ENCODE measurements around the gene THSD7A. TPM values are rescaled to one million over a fixed set of nuclear protein-coding genes. Genes with fewer than 3 reads are reported as not detected.

Gene THSD7A
- total RNA-seq, 1 experiment from 2014 or later: 0.68 TPM

DNA sequence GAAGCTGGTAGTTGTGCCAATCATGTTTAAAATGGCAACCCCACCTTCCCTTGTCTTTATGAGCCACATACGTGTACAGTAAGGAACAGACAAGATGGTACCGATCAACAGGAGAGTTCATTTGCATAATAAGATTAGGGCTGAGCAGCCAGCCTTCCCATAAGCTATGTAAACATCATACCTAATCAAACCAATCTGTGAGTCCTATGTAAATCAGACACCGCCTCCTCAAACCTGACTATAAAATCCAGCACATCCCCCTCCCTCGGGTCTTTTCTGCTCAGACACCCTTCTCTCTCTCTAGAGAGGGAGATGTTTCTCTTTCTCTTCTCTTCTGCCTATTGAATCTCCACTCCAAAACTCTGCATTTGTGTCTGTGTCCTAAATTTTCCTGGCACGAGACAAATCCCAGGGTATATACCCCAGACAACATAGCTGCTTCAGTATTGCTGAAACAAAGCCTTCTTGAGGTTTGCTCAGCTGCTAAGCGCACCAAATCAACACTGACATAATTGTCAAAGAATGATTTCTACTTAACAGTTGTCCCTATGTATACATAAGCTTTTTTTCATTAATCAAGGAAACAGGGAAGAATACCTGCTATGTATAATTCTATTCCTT lies 279.2 kb downstream of the THSD7A start (continued):
- TF ChIP-seq FOXK1 (CRISPR knock-in tag; IDR thresholded peaks at IDR 0.05) (no peak), ATF1 (CRISPR knock-in tag; IDR thresholded peaks at IDR 0.05) (no peak), NR1H2 (CRISPR knock-in tag; IDR thresholded peaks at IDR 0.05) (no peak)
- TF ChIP-seq, protein P1, sequence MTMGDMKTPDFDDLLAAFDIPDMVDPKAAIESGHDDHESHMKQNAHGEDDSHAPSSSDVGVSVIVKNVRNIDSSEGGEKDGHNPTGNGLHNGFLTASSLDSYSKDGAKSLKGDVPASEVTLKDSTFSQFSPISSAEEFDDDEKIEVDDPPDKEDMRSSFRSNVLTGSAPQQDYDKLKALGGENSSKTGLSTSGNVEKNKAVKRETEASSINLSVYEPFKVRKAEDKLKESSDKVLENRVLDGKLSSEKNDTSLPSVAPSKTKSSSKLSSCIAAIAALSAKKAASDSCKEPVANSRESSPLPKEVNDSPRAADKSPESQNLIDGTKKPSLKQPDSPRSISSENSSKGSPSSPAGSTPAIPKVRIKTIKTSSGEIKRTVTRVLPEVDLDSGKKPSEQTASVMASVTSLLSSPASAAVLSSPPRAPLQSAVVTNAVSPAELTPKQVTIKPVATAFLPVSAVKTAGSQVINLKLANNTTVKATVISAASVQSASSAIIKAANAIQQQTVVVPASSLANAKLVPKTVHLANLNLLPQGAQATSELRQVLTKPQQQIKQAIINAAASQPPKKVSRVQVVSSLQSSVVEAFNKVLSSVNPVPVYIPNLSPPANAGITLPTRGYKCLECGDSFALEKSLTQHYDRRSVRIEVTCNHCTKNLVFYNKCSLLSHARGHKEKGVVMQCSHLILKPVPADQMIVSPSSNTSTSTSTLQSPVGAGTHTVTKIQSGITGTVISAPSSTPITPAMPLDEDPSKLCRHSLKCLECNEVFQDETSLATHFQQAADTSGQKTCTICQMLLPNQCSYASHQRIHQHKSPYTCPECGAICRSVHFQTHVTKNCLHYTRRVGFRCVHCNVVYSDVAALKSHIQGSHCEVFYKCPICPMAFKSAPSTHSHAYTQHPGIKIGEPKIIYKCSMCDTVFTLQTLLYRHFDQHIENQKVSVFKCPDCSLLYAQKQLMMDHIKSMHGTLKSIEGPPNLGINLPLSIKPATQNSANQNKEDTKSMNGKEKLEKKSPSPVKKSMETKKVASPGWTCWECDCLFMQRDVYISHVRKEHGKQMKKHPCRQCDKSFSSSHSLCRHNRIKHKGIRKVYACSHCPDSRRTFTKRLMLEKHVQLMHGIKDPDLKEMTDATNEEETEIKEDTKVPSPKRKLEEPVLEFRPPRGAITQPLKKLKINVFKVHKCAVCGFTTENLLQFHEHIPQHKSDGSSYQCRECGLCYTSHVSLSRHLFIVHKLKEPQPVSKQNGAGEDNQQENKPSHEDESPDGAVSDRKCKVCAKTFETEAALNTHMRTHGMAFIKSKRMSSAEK (CRISPR knock-in tag; IDR thresholded peaks at IDR 0.05; ENCODE audit: borderline replicate concordance): no peak
- TF ChIP-seq, protein P2, sequence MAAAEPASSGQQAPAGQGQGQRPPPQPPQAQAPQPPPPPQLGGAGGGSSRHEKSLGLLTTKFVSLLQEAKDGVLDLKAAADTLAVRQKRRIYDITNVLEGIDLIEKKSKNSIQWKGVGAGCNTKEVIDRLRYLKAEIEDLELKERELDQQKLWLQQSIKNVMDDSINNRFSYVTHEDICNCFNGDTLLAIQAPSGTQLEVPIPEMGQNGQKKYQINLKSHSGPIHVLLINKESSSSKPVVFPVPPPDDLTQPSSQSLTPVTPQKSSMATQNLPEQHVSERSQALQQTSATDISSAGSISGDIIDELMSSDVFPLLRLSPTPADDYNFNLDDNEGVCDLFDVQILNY (CRISPR knock-in tag; IDR thresholded peaks at IDR 0.05): no peak
- TF ChIP-seq, protein P3, sequence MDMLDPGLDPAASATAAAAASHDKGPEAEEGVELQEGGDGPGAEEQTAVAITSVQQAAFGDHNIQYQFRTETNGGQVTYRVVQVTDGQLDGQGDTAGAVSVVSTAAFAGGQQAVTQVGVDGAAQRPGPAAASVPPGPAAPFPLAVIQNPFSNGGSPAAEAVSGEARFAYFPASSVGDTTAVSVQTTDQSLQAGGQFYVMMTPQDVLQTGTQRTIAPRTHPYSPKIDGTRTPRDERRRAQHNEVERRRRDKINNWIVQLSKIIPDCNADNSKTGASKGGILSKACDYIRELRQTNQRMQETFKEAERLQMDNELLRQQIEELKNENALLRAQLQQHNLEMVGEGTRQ (CRISPR knock-in tag; IDR thresholded peaks at IDR 0.05): no peak

DNA sequence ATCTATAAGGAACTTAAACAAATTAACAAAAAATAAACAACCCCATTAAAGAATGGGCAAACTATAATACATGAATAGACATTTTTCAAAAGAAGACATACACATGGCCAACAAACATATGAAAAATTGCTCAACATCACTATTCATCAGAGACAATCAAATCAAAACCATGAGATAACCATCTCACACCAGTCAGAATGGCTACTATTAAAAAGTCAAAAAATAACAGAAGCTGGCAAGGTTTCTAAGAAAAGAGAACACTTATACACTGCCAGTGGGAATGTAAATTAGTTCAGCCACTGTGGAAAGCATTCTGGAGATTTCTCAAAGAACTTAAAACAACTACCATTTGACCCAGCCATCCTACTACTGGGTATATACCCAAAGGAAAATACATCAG lies 280.5 kb downstream of the THSD7A start:
- Mint-ChIP-seq H3K36me3 (no peaks in the 10 kb centered on the region), H3K27me3 (ENCODE audit: low read depth) (no peaks in the 10 kb centered on the region), H3K9me3 (0 out of 2 replicates have a peak, but pooled peaks cover 6% of the 10 kb centered on the region), H3K4me1 (no peaks in the 10 kb centered on the region), H3K27ac (no peak overlapping the region), H3K4me3 (no peak overlapping the region)
- ChIA-PET CTCF (no interaction called here), POLR2A (no interaction called here)
- ATAC-seq (no peak), DNase-seq (ENCODE audit: low spot score) (no peak)
- TF ChIP-seq FOXP1 (CRISPR knock-in tag; IDR thresholded peaks at IDR 0.05; ENCODE audit: borderline replicate concordance) (no peak), MXD4 (CRISPR knock-in tag; IDR thresholded peaks at IDR 0.05; ENCODE audit: borderline replicate concordance) (no peak)
- TF ChIP-seq, protein P4, sequence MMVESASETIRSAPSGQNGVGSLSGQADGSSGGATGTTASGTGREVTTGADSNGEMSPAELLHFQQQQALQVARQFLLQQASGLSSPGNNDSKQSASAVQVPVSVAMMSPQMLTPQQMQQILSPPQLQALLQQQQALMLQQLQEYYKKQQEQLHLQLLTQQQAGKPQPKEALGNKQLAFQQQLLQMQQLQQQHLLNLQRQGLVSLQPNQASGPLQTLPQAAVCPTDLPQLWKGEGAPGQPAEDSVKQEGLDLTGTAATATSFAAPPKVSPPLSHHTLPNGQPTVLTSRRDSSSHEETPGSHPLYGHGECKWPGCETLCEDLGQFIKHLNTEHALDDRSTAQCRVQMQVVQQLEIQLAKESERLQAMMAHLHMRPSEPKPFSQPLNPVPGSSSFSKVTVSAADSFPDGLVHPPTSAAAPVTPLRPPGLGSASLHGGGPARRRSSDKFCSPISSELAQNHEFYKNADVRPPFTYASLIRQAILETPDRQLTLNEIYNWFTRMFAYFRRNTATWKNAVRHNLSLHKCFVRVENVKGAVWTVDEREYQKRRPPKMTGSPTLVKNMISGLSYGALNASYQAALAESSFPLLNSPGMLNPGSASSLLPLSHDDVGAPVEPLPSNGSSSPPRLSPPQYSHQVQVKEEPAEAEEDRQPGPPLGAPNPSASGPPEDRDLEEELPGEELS (CRISPR knock-in tag; IDR thresholded peaks at IDR 0.05): no peak

DNA sequence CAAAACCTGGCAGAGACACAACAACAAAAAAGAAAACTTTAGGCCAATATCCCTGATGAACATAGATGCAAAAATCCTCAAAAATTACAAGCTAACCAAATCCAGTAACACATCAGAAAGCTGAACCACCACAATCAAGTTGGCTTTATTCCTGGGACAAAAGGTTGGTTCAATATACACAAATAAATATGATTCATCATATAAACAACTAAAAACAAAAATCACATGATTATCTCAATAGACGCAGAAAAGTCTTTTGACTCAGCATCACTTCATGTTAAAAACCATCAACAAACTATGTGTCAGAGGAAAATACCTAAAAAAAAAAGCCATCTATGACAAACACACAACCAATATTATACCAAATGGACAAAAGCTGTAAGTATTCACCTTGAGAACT lies 283.5 kb downstream of the THSD7A start:
- H3K9me3 Mint-ChIP-seq: 0 out of 2 replicates have a peak, but pooled peaks cover 6% of the 10 kb centered on the region
- H3K27me3 Mint-ChIP-seq (ENCODE audit: low read depth): no peaks in the 10 kb centered on the region
- no peak for DNase-seq (ENCODE audit: low spot score)
- ChIA-PET POLR2A (no interaction called here), CTCF (no interaction called here)
- no peaks in the 10 kb centered on the region for H3K36me3 Mint-ChIP-seq
- no peak overlapping the region for H3K4me3 Mint-ChIP-seq
- no peak overlapping the region for H3K27ac Mint-ChIP-seq
- no peak for ATAC-seq
- no peaks in the 10 kb centered on the region for H3K4me1 Mint-ChIP-seq
- TF ChIP-seq, protein P5, sequence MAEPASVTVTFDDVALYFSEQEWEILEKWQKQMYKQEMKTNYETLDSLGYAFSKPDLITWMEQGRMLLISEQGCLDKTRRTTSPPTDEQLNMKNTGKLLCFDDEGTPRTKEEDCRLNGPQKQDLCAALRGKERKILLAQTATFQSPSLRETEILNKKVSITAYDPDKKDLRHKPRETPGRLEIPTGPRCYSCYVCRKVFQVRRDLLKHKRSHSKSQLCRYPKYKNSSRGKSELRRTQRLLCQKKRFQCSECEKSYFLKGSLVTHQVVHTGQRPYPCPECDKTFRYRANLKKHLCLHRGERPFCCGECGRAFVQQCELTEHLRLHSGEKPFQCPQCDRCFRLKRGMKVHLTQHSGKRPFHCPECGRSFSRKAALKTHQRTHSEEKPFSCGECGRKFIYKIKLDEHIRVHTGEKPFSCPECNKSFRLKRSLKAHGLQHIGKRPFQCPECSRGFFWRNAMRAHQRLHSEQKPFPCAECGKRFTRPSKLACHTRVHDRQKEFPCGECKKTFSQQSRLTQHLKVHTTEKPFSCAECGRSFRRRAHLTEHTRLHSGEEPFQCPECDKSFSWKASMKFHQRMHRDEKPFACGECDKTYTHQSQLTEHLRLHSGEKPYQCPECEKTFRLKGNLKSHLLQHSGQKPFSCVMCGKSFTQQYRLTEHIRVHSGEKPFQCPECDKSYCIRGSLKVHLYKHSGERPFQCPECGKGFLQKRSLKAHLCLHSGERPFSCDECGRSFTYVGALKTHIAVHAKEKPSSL (CRISPR knock-in tag; conservative IDR thresholded peaks at IDR 0.05): no peak
- TF ChIP-seq TEAD1 (CRISPR knock-in tag; IDR thresholded peaks at IDR 0.05): no peak
- no peak for TF ChIP-seq EMX1 (CRISPR knock-in tag; IDR thresholded peaks at IDR 0.05)
- no peak for TF ChIP-seq ELF4 (CRISPR knock-in tag; IDR thresholded peaks at IDR 0.05; ENCODE audit: low read depth)
- TF ChIP-seq ZNF121 (CRISPR knock-in tag; IDR thresholded peaks at IDR 0.05): no peak
- no peak for TF ChIP-seq ESRRA (CRISPR knock-in tag; IDR thresholded peaks at IDR 0.05; ENCODE audit: borderline replicate concordance)
- TF ChIP-seq, protein P6, sequence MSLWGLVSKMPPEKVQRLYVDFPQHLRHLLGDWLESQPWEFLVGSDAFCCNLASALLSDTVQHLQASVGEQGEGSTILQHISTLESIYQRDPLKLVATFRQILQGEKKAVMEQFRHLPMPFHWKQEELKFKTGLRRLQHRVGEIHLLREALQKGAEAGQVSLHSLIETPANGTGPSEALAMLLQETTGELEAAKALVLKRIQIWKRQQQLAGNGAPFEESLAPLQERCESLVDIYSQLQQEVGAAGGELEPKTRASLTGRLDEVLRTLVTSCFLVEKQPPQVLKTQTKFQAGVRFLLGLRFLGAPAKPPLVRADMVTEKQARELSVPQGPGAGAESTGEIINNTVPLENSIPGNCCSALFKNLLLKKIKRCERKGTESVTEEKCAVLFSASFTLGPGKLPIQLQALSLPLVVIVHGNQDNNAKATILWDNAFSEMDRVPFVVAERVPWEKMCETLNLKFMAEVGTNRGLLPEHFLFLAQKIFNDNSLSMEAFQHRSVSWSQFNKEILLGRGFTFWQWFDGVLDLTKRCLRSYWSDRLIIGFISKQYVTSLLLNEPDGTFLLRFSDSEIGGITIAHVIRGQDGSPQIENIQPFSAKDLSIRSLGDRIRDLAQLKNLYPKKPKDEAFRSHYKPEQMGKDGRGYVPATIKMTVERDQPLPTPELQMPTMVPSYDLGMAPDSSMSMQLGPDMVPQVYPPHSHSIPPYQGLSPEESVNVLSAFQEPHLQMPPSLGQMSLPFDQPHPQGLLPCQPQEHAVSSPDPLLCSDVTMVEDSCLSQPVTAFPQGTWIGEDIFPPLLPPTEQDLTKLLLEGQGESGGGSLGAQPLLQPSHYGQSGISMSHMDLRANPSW (CRISPR knock-in tag; conservative IDR thresholded peaks at IDR 0.05; ENCODE audit: low read depth): no peak
- TF ChIP-seq NR2C2 (CRISPR knock-in tag; IDR thresholded peaks at IDR 0.05): no peak
- TF ChIP-seq FOXP1 (CRISPR knock-in tag; IDR thresholded peaks at IDR 0.05; ENCODE audit: borderline replicate concordance): no peak
- TF ChIP-seq, protein P7, sequence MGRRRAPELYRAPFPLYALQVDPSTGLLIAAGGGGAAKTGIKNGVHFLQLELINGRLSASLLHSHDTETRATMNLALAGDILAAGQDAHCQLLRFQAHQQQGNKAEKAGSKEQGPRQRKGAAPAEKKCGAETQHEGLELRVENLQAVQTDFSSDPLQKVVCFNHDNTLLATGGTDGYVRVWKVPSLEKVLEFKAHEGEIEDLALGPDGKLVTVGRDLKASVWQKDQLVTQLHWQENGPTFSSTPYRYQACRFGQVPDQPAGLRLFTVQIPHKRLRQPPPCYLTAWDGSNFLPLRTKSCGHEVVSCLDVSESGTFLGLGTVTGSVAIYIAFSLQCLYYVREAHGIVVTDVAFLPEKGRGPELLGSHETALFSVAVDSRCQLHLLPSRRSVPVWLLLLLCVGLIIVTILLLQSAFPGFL (CRISPR knock-in tag; IDR thresholded peaks at IDR 0.05; ENCODE audit: borderline replicate concordance): no peak
- no peak for TF ChIP-seq RORB (CRISPR knock-in tag; IDR thresholded peaks at IDR 0.05)
